AG10803 (cell line): Measurements from ENCODE around the gene MAPK4.

Experiments used
- DNase-seq: peaks from one replicate; pipeline ENCODE4 v3.0.0; 2010; ENCODE audit warnings: low read depth
- H3K4me3 ChIP-seq: 2 replicates; pipeline ENCODE4 v1.5.1; 2011; ENCODE audit warnings: mild to moderate bottlenecking, low read length, control low read depth
- CTCF ChIP-seq: conservative IDR thresholded peaks from 2 replicates; pipeline ENCODE4 v1.5.1; 2011; ENCODE audit warnings: mild to moderate bottlenecking, low read length, control low read depth, inconsistent platforms

Gene MAPK4

GRCh38 chr18:50729376-50729775 is 169.5 kb downstream of the MAPK4 start:
- no peak overlapping the region for H3K4me3 ChIP-seq
- DNase-seq = no peak
- TF ChIP-seq CTCF = no peak

GRCh38 chr18:50729986-50730385 is 170.1 kb downstream of the MAPK4 start:
- TF ChIP-seq CTCF = no peak
- no peak overlapping the region for H3K4me3 ChIP-seq

GRCh38 chr18:50734342-50734741 is 174.5 kb downstream of the MAPK4 start:
- no peak overlapping the region for H3K4me3 ChIP-seq
- no peak for DNase-seq
- no peak for TF ChIP-seq CTCF

More at GRCh38 chr18:50729986-50730385, 170.1 kb downstream of the MAPK4 start:
- no peak for DNase-seq

- H3K4me3 ChIP-seq = no peak overlapping the region
- no peak for TF ChIP-seq CTCF
Observed at GRCh38 chr18:50734886-50735285, 175.0 kb downstream of the MAPK4 start.

GRCh38 chr18:50737127-50737526 is 177.2 kb downstream of the MAPK4 start:
- TF ChIP-seq CTCF = no peak
- no peak overlapping the region for H3K4me3 ChIP-seq
- DNase-seq = no peak

More at GRCh38 chr18:50734886-50735285, 175.0 kb downstream of the MAPK4 start:
- no peak for DNase-seq

GRCh38 chr18:50738098-50738757 is 178.3 kb downstream of the MAPK4 start:
- TF ChIP-seq CTCF = no peak
- no peak for DNase-seq
- H3K4me3 ChIP-seq = no peak overlapping the region

- no peak overlapping the region for H3K4me3 ChIP-seq
- DNase-seq = no peak
- no peak for TF ChIP-seq CTCF
Observed at GRCh38 chr18:50742952-50743351, 183.1 kb downstream of the MAPK4 start.
